NCI-H2081 treated with DMSO at 0.1 percent for 48 hours (cell line): ENCODE results near the gene C11orf91.
"Not testable (repeated sequence)": the region's sequence is repeated elsewhere in the genome, so short reads cannot be mapped to it uniquely, and the experiment has no call there.

ENCODE experiments used
- DNase-seq: peaks from one replicate; lab custom pipeline; 2025; lab: John Stamatoyannopoulos, UW

The C11orf91 gene

DNA sequence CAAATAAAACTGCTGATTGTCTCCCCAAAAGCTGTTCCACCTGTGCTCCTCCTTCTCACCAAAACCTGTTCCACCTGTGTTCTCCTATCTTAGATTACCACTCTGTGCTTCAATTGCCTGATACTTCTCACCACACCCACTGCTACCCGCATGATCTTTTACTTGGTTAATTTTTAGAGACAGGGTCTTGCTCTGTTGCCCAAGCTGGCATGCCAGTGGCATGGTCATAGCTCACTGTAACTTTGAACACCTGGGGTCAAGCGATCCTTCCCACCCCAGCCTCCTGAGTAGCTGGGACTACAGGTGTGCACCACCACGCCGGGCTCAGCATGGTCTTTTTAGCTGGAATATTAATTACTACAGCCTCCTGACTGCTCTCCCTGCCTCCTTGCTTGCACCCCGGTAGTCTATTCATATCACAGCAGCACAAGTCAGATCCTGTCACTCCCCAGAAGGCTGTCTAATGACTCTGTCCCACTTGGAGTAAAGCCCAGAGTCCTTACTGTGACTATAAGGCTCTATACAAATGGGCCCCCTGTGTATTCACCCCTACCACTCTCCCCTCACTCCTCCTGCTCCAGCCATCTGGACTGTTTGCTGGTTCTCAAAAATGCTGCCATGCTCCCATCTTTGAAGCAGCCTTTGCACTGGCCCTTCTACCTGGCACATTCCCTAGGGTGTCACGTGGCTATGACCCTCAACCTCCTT is 3.5 kb downstream of the C11orf91 start:
- no peak for DNase-seq

DNA sequence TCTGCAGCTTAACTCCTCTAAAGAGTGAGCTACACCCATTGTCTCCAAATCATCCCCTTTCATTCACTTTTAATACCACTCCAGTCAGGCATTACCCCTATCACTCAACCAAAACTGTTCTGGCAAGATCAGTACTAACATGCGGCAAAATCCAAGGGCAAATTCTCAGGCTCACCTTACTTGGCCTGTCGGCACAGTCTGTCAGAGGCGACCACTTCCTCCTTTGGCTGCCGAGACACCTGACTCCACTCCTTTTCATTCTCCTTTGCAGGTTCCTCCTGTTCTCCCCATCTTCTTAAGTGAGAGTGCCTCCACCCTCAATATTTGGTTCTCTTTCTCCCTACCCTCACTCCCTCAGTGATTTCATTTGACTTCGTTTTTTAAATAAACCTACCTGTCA is 4.2 kb downstream of the C11orf91 start:
- no peak for DNase-seq

DNA sequence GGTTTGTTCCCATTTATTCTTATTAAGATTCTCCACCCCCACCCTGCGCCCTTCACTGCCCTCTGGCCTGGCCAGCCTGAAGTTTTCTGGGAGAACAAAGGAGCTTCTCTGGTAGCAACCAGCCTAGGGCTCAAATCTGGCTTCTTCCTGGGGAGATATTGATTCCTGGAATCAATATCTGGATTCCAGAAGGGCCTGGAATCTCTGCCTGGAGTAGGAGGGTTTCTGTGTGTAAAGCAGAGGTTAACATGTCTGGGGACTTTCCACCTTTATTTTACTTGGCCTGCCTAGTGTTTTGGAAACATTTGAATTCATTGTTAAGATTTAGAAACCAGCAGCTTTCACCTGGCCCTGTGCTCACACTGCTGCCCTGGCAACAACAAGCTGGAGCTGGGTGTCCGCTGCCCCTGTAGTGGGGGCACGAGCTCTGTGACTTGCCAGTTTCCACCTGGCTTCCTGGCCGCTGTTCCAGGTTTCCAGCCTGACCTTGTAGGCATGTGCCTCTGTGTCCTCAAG is 5.5 kb downstream of the C11orf91 start:
- no peak for DNase-seq

DNA sequence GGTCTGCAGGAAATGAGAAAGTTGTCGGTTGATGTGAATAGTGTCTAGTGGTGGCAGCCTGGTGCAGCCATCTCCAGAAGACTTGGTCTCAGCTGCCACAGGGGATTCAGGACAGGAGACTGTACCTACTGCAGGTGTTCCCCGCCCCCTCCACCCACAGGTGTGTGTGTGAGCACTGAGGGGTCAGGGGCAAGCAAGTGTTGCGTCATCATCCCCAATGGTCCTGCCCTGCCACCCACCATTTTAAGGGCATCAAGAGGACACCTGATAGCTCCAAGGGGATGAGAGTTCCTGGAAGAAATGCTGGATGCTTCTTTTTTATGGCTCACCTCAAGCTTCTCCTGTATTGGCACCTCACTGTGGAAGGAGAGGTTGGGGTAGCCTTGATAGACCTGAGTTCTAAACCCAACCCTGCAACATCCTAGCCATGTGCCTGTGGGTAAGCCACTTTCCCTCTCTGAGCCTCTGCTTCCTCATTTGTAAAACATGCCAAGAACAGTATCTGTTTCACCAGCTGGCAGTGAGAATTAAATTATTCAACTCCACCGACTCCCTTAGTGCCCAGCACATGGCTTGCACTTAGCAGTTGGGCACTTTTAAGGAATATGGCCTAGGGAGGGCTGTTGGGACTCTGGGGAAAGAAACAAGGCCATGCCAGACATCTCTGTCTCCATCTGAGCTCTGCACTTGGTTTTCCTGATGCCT is 6.1 kb downstream of the C11orf91 start:
- DNase-seq = no peak

DNA sequence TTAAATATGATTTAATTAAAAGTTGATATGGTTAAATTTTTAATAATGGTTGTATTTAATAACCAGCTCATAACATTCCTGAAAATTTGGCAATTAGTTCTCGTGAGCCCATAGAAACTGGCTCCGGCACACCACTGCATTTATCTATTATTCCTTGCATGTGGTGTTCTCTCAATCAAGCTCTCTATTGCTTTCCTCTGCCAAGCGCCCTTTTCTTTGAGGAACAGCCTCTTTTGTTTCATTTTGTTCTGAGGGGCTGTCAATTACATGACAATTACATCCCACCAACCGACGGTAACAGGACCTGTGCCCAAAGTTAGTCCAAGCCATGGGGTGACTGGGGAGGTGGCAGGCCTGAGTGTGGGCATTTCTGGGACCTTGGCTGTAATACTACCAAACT is 8.1 kb downstream of the C11orf91 start:
- DNase-seq = no peak

DNA sequence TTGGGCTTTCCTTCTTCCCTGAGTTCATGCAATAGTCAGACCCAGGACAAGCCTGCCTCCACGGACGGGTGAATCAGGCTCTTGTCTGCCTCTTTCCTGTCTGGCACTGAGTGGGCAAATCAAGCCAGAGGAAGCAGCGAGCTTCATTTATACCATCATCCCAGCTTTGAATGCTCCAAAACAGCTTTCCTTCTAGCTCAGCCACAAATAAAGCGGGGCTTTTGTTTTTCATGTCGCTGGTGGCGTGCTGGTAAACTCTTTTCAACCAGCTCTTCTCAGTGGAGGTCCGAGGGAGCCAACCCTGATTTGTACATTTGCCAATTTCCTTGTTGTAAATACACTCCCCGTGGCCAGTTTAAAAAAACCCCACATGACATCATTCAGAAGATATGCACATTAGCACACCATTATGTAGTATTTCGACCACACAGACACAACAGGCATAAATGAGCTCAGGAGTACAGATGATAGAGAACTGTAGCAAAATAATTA is 8.6 kb downstream of the C11orf91 start:
- DNase-seq = peak; percentile 72

DNA sequence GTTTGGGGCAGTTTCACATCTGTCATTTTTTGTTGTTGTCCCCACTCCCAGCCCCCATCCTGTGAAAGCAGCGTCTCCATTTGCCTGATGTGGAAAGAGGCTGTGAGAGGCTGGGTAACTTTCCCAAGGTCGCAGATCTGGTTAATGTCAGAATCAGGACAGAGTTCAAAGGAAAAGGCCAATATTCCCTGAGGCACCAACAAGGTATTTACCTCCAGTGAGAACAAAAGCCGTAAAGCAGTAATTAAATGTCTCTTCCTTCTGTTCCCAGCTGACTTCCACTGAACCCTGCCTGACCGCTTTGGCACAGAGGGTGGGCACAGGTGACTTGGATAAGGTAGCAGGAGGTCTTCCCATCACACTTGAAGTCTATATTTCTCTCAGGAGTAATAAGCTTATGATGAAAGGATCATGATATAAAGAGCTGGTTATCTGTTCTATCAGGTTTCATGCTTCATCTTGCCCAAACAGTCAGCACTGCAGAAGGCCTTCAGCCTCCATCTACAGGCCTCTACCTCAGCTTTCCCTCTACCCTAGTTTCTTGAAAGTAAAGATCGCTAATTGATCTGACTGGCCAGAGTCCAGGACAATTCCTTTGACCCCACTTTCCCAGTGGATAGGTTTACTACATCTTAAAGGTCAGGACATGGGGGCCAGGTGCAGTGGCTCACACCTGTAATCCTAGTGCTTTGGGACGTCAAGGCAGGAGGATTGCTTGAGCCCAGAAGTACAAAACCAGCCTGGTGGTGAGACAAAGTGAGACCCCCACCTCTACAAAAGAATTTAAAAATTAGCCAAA is 9.4 kb downstream of the C11orf91 start:
- no peak for DNase-seq

DNA sequence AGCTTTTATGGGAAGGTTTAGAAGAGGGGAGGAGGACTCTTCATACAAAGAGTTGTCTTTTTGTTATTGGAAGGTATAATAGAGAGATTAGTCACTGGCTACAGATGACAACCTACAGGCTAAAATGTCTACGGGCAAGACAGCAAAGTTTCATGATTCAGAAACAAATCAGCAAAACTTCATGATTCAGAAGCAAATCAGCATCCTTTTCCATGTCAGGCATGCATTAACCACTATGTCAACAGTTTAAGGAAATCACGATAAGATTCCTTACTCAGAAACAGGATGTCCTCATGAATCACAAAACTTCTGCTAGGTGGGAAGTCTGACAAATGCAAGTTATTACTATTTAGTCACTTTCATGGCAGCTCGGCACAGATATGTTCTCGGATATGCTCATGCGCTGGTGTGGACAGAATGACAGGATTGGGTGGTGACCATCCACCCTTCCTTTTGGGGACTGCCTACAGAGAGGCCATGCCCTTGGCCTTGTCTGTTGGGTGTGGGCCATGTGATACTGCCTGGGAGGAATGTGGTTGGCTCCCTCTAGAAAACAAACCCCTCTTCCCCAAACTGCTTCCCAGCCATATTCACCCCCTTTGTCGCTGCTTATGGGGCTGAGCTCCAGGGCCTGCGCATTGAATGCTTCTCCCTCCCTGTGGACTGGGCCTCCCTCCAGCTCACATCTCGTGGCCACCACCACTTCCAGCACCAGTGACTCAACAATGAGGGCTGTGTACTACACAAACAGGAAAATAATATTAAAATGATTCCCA is 10.1 kb downstream of the C11orf91 start:
- DNase-seq = no peak

DNA sequence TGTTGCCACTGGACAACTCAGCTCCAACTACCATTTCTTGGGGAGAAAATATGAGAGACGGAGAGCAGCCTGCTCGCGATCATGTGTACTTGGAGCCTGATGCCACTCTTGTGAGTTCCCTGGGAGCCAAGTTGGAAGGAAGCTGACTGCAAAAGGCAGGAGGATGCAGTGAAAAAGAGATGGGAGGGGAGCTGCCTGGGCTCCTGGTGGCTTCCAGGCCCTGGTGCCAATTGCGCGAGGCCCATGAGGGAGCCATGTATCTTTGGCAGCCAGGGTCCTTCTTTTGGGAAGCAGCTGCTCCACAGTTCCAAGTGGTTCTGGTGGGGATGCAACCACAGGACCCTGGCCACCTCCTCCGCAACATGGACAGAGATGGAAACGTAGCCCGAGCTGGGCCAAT is 11.1 kb downstream of the C11orf91 start:
- DNase-seq = no peak

DNA sequence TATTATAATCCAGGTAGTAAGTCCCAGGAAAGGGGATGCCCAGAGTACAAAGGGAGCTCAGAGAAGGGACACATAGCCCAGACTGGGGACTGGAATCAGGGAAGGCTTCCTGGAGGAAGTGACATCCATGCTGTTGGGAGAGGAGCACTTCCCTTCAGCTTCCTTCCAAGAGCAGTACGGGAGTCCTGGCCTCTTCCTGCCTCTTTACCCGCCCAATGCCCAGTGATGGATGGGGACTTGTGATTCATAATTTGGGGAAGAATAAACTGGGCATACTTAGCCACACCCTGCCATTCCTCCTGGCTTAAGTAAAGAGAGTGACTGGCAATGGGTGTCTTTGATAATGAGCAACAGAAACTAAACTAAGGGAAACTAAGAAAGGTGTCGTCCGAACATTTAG is 11.5 kb downstream of the C11orf91 start:
- DNase-seq = no peak

DNA sequence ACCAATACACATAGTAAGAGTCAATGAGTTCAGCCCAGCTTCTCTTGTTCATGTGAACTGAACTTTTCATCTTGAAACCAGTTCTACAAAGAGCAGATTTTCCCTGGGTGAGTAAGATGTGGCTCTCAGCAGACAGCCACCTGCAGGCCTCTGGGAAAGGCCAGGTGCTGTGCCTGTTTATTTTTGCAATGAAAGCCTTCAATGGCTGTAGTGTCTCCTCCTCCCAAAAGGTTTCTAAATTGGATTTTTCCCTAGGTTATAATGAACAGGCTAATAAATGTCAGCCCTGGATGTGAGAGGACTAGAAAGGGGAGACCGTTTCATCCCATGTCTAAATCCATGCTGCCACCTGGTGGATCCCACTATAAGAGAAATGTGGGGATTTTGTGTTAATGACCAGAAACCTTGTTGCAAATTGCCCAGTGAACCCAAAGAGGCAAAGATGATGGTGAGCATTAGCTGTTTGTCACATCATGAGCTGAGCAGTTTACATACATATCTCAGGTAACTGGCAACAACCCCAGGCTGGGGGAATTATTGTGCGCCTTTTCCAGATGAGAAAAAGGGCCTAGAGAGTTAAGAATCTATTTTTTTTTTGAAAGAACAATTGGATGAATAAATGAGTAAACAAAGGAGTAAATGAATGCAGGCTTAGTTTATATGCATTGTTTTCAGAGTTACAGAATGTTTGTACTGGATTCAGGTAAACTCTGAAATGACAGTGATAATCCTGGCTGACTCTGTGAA is 12.7 kb downstream of the C11orf91 start:
- peak; percentile 64 for DNase-seq

DNA sequence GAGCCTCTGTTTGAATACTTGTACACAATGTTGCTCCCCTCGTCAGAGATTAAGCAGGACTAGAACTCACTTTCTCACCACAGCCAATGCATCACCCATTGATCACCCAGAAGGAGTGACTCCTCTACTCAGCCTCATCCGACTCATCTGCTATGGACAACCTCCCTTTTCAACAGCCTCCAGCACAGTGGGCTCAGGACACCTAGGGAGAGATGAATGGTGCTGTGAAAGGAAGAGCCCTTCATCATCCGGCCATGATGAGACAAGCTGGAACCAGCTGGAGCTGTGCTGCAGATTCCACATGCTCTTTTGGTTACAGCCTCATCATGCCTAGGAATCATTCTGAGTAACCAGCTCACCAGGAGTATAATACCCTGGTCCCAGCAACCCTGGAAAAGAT is 15.5 kb downstream of the C11orf91 start:
- no peak for DNase-seq

DNA sequence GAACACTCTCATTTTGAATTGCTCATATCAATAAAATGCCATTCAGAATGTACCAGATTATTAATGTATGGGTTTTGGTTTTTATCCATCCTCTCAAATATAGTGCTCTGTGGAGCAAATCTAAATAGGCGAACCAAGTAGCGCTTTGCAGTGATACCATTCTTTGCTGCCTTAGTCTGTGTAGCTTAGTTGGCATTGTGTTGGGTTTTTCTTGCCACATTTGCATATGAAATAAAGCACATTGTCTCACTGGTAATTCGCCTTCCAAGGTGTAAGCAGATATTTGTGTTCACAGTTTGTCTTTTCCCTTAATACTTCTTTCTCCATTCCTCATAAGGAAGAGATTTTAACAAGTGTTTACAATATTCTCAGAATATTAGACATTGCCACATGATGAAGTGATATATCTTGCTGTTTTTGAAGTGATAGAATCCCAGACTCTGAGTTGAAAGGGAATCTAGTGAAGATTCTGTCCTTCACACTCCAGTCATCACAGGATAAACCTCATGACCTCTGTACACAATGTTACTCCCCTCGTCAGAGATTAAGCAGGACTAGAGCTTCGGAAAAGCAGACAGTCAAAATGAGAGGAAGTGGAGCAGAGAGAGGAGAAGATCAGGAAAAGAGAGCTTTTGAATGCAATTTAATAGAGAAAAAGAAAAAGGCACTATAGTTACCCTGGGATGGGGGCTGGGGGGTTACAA is 16.5 kb downstream of the C11orf91 start:
- DNase-seq = no peak

DNA sequence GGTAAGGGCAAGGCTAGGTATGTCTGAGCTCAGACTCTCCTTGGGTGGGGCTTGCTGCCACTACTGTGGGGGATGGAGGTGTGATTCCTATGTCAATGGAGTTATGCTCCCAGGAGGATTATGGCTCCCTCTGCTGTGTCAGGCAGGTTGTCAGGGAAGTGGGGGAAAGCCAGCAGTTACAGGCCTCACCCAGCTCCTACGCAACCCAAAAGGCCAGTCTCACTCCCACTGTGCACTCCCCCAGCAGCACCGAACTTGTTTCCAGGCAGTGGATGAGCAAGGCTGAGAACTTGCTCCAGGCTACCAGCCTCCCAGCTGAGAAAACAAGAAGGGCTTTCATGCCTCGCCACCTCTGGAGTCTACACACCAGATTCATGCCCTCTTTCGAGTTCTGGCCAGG is 18.2 kb downstream of the C11orf91 start:
- no peak for DNase-seq

DNA sequence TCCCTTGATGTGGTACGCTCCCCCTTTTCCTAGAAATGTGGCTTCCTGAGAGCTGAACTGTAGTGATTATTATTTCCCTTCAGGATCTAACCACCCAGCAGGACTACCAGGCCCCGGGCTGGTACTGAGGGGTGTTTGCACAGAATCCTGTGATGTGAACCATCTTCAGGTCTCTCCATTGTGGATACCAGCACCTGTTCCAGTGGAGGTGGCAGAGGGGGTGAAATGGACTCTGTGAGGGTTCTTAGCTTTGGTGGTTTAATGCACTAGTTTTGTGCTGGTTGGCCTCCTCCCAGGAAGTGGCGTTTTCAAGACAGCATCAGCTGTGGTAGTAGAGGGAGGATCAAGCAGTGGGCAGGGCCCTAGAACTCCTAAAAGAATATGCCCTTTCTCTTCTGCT is 18.6 kb downstream of the C11orf91 start:
- no peak for DNase-seq

DNA sequence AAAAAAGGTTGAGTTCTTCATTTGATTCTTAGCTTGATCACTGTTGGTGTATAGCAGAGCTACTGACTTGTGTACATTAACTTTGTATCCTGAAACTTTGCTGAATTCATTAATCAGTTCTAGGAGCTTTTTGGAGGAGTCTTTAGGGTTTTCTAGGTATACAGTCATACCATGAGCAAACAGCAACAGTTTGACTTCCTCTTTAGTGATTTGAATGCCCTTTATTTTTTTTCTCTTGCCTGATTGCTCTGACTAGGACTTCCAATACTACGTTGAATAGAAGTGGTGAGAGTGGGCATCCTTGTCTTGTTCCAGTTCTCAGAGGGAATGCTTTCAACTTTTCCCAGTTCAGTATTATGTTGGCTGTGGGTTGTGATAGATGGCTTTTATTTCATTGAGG is 22.0 kb downstream of the C11orf91 start:
- DNase-seq = not testable (repeated sequence)

DNA sequence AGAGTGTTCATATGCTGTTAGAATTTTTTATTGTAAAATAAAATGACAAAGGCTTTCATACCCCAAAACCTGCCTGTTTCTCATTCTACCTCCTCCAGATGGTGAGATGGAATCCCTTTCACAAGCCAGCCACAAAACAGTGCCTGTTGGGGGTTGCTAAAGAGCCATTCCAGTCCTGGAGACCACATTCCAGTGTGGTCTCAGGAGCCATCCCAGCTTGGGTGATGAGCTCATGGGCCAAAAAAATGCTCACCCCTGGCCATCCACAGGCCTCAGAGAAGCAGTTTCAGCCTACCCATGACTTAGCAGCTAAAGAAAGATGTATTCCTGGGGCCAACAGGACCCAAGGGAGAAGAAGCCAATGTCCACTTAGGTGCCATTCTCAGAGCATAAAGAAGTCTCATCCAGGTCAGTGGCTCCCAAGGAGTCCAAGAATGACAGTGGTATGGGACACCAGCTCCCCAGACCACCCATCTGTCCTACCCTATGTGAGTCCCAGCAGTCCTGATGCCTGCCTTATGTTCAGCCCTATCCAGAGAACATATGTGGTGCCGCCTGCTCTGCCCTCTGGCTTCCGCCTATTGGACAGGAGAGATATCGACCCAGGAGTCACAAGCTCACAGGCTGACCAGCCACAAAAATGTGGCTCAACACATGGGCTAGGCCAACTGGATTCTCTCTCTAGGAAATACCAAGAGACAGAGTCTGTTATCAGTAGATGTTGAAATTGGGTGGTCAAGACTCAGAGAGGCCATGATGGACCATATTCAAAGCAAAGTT is 26.4 kb downstream of the C11orf91 start:
- DNase-seq = no peak

DNA sequence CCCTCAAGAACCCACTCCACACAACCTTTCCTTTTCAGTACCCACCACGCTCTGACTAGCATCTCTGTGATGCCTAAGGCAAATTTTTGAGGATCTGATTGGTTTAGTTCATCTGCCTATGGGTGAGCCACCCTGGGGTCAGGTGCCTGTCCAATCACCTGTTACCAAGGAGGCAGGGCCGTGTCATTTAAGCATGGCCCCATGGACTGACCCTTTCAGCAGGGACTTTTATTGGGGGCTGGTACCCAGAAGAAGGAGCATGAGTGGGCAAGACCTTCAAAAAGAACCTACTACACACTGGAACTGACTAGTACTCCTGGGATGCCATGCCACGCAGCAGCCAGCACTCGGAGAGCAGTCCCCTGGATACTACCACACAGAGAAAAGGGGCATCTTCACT is 28.4 kb downstream of the C11orf91 start:
- no peak for DNase-seq

DNA sequence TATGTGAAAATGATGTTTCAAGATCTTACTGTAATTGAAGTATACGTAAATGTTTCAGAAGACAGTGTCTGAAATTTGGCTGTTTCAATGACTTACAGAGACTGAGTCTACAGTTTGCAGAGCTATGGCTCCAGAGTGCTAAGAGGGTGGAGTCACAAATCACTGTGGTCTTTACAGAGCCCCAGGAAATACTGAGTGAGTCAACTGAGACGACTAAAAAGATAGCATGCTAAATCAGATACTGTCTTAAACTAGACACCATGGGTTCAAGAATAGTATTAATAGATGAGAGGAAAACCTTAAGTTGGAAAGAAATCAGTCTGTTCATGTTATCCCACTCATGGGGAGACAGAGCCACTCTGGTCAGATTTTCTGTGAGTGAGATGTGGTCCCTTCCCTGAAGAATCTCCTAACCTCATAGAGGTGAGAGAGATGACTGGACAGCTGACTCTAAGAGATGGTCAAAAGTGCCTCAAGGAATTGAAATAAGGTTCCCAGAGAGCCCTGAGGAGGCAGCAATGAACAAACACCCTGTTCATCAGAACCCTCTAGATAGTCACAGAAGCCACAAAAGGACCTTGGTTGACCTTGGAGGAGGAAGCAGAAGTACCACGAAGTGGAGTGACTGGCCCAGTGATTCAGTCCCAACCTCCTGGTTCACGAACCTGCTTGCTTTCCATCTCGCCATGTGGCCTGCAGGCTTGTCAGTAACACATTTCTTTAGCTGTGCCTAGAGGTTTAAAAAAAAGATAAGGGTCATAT is 30.2 kb downstream of the C11orf91 start:
- DNase-seq = no peak
